NCI-H2029 treated with DMSO at 0.1 percent for 48 hours (cell line): ENCODE results near the gene TSPAN3.
A peak's percentile ranks its signal among the peaks of the same experiment; 100 is the strongest.

Source experiments
- DNase-seq: peaks from one replicate; lab custom pipeline; 2025; lab: John Stamatoyannopoulos, UW

TSPAN3 gene

GRCh38 chr15:77033729-77034671 is 36.9 kb downstream of the TSPAN3 start:
- DNase-seq, result no peak

DNA sequence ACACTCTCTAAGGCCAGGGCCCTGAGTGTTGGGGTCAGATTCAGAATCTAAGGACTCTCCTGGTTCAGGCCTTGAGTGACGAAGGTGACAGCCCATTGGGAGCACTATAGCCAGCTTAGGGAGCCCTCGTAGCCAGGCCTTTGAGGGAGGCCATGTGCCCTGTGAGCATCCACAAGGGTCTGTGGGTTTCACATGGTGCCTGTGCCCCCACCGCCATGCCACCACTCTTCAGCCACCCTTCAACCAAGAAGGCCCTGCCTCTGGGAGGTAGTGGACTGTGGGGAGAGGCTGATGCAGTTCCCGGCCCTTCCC is 37.5 kb downstream of the TSPAN3 start:
- DNase-seq, result no peak

- no peak for DNase-seq
These were observed 38.1 kb downstream of the TSPAN3 start for GRCh38 chr15:77032647-77033416.

DNA sequence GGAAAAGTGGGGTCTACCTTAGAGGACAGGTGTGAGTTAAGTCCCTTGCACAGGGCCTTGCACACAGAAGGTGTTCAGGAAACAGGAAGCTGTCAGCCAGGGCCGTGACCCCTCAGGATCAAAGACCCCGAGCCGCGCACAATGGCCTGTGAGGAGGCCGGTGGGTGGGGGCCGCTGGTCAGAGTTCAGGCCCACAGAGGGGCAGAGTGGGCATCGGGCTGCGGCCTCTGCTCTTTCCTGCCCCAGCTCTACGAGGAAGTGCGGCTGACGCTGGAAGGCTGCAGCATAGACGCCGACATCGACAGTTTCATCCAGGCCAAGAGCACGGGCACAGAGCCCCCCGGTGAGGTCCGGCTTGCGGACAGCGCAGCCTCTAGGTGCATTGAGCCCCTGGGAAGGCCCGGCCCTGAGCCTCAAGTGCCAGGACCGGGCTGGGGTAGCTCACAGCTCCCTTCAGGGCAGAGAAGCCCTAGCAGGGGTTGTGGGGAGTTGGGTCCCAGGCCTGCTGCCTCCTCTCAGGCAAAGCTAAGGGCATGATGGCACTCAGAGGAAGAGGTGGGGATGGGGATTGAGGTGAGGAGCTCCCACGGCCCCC is 38.8 kb downstream of the TSPAN3 start:
- no peak for DNase-seq

DNA sequence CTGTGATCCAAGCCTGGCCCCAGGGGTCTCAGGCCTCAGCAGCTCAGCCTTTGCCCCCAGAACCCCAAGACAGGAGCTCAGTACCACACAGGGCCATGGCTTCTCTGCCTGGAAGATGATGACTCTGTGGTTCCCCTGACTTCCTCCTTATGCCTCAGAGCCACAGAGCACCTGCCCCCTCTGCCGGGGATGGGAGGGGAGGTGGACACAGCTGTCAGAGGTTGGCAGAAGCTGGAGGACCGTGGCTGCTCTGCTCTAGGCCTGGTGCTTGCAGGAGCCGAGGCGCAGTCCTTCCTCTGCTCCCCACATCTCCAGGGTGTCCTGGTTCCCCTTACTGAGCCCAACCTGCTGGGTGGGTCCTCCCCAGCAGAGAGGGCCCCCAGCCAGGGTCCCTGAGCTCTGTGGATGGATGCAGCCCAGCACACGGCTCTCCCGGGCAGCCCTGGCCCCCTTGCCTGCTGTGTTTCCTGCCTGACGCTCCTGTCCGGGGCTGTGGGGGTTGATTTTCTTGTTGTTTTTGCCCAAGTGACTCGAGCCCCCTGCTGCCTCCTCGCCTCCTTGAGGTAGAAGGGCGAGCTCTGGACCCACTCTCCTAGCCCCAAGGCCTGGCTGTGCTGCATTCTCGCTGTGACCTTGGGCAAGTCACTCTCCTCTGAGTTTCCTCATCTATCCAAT is 39.4 kb downstream of the TSPAN3 start:
- DNase-seq, result peak; percentile 2

DNA sequence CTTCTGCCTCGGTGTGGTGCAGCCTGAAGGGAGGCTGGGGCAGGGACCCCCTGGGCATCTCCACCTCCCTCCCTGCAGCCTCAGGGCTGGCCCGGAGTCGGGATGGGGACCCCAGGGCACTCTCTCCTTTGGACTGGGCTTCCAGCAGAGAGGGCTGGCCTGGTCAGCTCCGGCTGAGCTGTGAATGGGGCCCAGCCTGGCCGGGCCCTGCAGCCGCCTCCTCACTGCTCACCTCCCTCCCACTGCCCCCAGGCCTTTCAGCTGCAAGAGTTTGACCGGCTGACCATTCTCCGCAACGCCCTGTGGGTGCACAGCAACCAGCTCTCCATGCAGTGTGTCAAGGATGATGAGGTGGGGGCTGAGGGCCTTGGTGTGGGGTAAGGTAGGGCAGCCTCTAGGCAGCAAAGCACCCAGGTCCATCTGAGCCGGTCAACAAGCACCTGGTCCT is 40.0 kb downstream of the TSPAN3 start:
- no peak for DNase-seq

GRCh38 chr15:77030048-77030927 is 40.6 kb downstream of the TSPAN3 start:
- DNase-seq, result no peak

DNA sequence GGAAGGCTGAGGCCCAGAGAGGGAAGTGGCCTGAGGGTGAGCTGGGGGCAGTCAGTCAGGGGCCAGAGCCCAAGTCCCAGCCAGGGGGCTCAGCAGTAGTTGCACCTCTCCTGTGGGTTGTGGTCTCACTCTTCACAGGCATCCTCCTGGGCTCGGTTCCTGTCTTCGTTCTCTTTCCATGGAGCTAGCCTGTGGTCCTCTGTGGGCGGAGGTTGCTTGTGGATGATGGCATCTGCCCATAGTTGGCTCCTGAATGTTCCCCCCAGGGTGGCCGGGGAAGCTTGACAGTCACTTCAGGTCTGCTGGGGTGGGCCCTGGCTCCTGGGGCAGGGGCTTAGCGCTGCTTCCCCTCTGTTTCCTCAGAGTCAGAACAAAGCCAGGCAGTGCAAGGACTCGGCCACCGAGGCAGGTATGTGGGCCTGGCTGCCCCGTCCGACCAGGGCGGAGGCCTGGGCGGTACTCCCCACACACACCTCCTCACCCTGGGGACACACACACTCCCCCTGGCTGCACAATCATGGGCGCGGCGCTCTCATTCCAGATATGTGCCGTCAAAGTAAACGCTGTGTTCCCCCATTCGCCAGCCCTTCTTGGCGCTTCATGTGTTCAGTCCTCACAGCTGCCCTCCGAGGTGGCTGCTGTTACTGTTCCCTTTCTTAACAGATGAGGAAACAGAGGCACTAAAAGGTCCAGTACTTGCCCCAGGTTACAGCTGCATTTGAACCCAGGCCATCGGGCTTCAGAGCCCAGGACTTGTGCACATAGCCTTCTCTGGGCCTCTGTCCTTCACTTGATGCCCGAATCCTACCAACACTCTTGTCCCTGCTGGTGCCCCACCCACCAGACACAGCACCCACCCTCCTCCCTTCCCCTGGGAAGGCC is 41.5 kb downstream of the TSPAN3 start:
- no peak for DNase-seq

- DNase-seq, result no peak
These were observed 42.3 kb downstream of the TSPAN3 start for GRCh38 chr15:77028451-77029165.

GRCh38 chr15:77027697-77028450 is 43.0 kb downstream of the TSPAN3 start:
- no peak for DNase-seq

- DNase-seq, result no peak
These were observed 43.7 kb downstream of the TSPAN3 start for GRCh38 chr15:77027111-77027696.

GRCh38 chr15:77026501-77027110 is 44.3 kb downstream of the TSPAN3 start:
- DNase-seq, result no peak

GRCh38 chr15:77025941-77026411 is 44.9 kb downstream of the TSPAN3 start:
- DNase-seq, result no peak

- no peak for DNase-seq
These were observed 45.6 kb downstream of the TSPAN3 start for GRCh38 chr15:77025083-77025901.

DNA sequence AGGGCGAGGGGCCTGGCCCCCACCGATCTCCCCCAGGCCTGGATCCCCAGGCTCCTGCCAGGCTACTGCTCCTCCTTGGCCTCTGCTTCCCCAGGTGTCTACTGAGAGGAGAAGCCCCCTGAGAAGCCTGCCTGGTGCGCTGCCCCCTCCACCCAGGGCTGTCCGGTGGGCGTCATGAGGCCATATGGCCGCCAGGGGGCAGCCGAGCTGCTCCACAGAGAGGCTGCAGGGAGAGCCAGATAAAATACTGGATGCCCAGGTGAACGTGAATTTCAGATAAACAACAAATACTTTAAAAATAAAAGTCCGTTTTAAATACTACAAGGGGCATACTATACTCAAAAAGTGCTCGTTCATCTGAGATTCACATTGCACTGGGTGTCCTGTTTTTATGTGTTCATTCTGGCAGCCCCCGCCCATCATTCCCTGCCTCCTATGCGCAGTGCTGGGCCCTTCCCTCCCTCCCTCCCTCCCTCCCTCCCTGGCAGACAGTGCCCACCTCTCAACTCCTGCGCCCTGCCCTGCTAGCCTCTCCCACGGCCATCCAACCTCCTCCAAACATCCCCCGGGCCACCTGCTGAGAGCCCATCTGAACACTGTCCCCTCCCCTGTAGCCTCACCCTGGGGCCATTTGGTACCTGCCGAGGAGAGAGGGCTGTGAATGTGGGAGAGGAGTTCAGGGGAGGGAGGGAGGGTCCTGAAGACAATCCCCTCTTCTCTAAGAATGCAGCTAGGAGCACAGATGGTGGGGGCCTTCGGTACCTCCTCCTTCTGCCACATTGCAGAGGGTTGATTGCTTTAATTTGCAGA is 46.4 kb downstream of the TSPAN3 start:
- peak; percentile 6 for DNase-seq
